HG03108 (cell line): ENCODE results near the gene PPARG.
"Not testable (repeated sequence)": the region's sequence is repeated elsewhere in the genome, so short reads cannot be mapped to it uniquely, and the experiment has no call there.

ENCODE experiments used
- ATAC-seq: cut with Tn5 transposase; IDR thresholded peaks from one replicate; pipeline ENCODE4 v1.9.1; 2021; ENCODE audit warnings: moderate library complexity; ENCODE audit not compliant: unreplicated experiment

Gene PPARG

GRCh38 chr3:12372741-12373280, 83.9 kb downstream of the PPARG start:
- ATAC-seq: no peak

GRCh38 chr3:12375572-12375971, 86.7 kb downstream of the PPARG start:
- ATAC-seq: no peak

GRCh38 chr3:12379640-12380429, 91.0 kb downstream of the PPARG start:
- no peak for ATAC-seq

GRCh38 chr3:12380461-12380860, 91.6 kb downstream of the PPARG start:
- ATAC-seq: no peak

GRCh38 chr3:12381199-12381598, 92.3 kb downstream of the PPARG start:
- ATAC-seq: no peak

- ATAC-seq: no peak
Measured at GRCh38 chr3:12383218-12383617, 94.3 kb downstream of the PPARG start.

- no peak for ATAC-seq
Measured at GRCh38 chr3:12384451-12385233, 95.8 kb downstream of the PPARG start.

GRCh38 chr3:12386514-12387291, 97.8 kb downstream of the PPARG start:
- not testable (repeated sequence) for ATAC-seq

GRCh38 chr3:12388185-12388584, 99.3 kb downstream of the PPARG start:
- no peak for ATAC-seq

GRCh38 chr3:12392101-12392878, 103.4 kb downstream of the PPARG start:
- no peak for ATAC-seq

- ATAC-seq: no peak
Measured at GRCh38 chr3:12393894-12394293, 105.0 kb downstream of the PPARG start.

GRCh38 chr3:12394569-12395271, 105.8 kb downstream of the PPARG start:
- ATAC-seq: peak; percentile 18

- peak; percentile 96 for ATAC-seq
Measured at GRCh38 chr3:12395349-12396012, 106.6 kb downstream of the PPARG start.

GRCh38 chr3:12396471-12396870, 107.6 kb downstream of the PPARG start:
- ATAC-seq: no peak

- no peak for ATAC-seq
Measured at GRCh38 chr3:12399226-12399625, 110.4 kb downstream of the PPARG start.

GRCh38 chr3:12400616-12401194, 111.8 kb downstream of the PPARG start:
- ATAC-seq: no peak

- no peak for ATAC-seq
Measured at GRCh38 chr3:12401208-12401607, 112.3 kb downstream of the PPARG start.

GRCh38 chr3:12405432-12406272, 116.8 kb downstream of the PPARG start:
- ATAC-seq: no peak
